HG02642 (cell line): ENCODE measurements around the gene MTX2.
"Not testable (repeated sequence)": the region's sequence is repeated elsewhere in the genome, so short reads cannot be mapped to it uniquely, and the experiment has no call there.

Experiments
- ATAC-seq: cut with Tn5 transposase; IDR thresholded peaks from one replicate; pipeline ENCODE4 v1.9.1; 2021; ENCODE audit warnings: mild to moderate bottlenecking; ENCODE audit not compliant: unreplicated experiment, poor library complexity

MTX2 gene

DNA sequence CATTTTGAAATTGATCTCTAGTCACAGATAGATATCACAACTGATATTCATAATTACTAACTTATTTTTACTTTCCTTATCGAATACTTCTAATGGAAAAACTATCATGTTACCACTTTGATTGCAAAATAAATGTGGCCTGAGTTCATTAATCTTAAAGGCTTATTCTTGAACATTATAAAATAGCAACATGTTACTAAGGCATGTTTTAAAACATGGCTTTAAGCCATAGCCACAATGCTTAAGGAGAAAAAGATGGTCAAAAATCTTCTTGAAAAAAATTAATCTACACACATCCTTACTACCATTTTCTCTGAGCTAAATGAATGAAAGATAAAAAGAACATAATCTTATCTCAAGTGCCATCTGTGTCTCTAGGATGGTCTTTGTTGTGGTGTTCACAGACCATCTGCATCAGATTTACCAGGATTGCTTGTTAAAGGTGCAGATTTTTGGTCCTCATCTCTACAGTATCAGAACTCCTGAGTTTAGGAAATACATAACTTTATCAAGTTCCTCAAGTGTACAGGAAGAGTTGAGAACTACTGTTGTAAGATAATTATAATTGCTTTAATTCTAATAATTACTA is 15.3 kb downstream of the MTX2 start:
- no peak for ATAC-seq

DNA sequence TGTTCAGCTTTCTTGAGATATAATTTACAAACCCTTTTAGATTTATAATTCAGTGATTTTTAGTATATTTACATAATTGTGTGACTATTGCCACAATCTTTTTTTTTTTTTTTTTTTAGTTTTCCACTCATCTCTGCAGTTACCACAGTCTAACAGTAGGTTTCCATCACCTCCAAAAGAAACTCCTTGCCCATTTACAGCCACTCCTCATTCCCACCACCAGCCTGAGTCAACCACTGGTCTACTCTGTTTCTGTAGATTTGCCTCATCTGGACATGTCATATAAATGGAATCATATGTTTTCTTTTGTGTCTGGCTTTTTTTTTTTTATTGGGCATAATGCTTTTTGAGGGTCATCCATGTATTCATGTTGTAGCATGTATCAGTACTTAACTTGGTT is 16.1 kb downstream of the MTX2 start:
- no peak for ATAC-seq

DNA sequence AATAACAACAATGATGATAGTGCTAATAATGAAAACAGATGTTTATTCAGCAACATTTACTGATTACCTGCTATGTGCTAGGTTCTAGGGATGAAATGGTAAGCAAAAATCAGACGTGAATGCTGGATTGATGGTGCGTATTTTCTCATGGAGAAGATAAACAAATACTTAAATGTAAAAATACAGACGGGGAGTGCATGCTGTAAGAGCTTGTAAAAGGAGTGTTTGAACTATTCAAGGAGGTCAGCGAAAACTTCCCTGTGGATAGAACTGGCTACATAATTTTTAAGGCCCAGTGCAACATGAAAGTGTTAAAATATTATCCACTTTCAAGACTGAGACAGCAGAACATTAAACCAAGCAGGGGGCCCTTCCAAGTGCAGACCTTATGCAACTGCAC is 22.1 kb downstream of the MTX2 start:
- no peak for ATAC-seq

DNA sequence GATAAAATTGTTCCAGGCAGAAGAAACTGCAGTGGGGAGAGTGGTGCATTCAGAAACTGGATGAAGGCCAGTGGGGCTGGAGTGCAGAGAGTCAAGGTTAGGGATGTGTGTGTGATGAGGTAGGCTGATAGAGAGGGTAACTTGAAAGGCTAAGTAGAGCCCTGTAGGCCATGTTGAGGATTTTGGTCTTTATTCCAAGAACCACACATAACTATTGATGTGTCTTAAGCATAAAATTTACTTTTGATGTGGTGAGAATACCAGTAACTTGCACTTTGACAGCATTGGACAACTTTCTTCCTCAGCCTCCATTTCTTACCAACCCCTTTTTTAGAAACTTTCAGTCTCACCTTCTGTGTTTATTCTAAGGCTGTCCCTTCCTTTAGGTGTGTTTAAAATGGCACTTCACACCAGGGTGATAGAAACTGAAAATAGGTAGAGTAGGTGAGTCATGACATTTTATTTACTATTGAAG is 22.6 kb downstream of the MTX2 start:
- peak; percentile 88 for ATAC-seq

DNA sequence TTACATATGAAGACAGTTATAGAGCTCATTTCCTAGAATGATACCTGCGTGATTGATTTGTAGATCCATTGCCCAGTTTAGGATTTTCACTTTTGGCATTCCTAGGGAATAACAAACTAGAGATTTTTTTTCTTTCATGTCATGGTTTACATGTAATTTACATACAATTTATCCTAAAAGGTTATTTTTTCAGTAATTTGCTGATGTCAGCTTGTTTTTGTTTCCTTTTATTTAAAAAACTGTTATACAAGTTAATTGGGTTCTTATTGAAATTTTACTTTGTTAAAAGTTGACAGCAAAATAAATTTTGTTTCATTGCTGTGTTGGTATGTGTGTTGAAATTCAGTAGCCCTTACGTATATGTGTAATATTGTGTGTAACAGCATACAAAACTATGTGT is 23.4 kb downstream of the MTX2 start:
- ATAC-seq, result no peak

DNA sequence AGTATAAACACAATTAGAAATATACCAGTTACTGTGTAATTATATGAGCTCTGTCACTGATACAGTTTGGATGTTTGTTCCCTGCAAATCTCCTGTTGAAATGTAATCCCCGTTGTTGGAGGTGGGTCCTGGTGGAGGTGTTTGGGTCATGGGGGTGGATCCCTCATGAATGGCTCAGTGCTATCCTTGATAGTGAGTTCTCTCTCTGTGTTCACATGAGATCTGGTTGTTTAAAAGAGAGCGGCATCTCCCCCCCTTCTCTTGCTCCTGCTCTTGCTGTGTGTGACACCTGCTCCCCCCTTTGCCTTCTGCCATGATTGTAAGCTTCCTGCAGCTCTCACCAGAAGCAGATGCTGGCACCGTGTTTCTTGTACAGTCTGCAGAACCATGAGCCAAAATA is 24.1 kb downstream of the MTX2 start:
- no peak for ATAC-seq

DNA sequence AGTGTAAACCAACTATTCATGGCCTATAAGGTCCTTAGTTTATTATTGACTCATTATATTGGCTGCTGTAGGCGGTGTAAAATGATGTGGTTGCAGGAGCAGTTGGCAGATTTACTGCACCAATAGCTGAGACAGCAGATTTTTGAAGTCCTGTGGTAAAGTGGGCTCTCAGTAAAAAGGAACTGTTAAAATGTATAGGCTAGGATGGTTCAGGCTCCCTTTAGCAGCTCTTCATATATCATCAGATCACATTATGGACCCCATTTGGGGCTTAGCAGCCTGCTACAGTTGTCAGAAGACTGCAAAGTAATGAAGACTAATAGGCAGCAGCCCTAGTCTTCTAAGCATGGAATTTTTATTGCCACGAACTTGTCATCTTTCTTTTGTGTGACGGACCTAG is 27.8 kb downstream of the MTX2 start:
- ATAC-seq, result no peak

DNA sequence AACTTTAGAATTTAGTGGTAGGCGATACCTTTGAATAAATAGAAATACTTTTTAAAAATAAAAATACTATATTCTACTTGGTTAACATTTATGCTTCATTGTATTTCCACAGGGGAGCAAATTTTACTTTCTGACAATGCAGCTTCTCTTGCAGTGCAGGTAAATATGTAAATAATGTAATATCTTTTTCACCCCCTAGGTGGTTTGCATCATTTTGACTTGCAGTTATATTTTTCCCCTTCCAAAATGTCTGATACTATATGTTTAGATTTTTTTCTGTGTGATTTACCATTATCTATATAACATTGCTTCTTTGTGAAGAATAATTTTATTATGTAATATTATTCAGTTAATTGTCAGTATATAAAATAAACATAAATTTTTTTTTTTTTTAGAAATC is 28.5 kb downstream of the MTX2 start:
- no peak for ATAC-seq

DNA sequence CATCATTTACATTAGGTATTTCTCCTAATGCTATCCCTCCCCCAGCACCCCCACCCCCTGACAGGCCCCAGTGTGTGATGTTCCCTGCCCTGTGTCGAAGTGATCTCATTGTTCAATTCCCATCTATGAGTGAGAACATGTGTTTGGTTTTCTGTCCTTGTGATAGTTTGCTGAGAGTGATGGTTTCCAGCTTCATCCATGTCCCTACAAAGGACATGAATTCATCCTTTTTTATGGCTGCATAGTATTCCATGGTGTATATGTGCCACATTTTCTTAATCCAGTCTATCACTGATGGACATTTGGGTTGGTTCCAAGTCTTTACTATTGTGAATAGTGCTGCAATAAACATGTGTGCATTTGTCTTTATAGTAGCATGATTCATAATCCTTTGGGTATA is 36.8 kb downstream of the MTX2 start:
- not testable (repeated sequence) for ATAC-seq

DNA sequence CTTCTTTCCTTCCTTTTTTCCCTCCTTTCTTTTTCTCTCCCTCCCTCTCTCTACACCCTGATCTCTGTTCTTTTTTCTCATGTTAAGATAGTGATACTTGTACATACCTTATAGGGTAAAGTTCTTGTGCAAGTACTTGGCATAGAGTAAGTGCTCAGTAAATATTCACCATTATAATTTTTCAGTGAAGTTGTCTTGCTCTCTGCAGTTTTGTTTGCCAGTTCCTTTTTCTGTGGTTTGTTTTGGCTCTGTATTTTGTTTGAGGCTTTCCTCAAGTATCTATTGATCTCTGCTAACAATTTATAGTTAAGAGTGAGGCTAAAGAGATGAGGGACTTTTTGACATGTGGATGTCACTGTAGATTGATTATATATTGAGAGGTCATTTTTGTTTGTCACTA is 48.0 kb downstream of the MTX2 start:
- no peak for ATAC-seq

DNA sequence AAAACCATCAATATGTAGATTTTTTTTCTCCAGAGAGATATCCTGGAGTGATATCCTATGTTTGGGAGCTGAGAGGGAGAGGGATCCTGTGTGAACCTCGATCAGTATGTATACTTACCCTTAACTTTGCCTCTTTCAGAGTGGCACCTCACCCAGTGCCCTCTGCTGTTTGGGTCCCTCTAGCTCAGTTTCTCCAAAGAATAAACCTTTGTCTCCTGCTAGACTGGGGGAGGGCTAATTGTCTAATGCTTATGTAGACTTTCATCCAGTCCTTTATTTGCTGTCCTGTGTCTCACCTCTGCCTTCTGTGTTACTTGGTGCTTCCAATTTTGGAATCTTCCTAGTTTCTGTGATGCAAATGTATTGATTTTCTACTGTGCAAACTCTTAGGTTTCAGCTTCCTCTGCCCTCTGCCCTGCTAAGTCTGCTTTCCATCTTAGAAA is 48.4 kb downstream of the MTX2 start:
- ATAC-seq, result no peak

DNA sequence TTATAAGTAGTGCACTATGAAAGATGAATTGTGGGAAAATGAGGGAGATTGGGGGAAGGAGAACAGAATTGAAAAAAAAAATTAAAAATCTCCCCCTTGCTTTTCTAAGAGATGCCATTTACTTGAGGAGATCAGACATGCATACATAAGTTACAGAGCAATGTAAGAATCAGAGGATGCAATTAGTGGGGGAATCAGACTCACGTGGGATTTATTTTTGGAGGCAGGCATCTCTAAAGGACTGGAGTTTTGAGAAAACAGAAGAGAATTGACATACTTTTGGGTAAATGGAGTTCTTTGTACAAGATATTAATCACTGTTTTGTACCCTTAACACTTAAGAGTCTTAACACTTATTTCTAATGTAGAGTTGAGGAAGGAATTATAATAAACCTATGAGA is 52.7 kb downstream of the MTX2 start:
- ATAC-seq, result no peak

DNA sequence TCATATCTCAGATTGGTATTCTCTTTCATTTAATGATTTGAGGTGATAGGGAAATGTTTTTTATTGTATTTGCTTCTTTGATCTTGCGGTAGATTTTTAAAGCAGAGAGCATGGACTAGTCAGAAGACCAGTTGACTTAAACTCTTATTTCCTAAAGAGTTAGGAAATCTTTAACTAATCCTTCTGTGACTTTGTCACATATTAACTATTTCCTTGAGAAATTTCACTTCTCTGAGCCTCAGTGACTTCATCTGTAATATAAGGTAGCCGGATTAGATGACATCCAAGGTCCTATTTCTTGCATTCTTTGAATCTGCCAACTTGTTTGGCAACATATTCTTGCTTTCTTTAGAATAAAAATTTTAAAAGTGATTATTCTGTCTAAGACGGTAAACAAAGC is 55.6 kb downstream of the MTX2 start:
- ATAC-seq, result no peak

DNA sequence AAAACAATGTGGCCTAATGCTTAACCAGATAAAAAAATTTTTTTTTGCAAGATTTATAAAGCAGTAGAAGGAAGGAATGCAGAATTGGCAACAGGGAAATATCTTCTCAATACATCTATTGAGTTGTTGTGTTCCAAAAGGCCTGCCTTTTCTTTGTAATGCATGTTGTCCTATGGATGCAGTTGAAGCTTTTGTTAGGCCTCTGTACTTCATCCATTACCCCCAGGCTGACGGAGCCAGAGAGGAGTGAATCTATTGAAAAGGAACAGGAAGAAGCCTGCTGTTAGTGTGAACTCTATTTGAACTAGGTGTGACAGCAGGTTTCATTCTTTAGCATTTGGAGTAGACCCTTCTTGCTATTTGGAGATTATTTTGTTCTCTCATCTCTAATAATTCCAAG is 56.5 kb downstream of the MTX2 start:
- ATAC-seq, result no peak

DNA sequence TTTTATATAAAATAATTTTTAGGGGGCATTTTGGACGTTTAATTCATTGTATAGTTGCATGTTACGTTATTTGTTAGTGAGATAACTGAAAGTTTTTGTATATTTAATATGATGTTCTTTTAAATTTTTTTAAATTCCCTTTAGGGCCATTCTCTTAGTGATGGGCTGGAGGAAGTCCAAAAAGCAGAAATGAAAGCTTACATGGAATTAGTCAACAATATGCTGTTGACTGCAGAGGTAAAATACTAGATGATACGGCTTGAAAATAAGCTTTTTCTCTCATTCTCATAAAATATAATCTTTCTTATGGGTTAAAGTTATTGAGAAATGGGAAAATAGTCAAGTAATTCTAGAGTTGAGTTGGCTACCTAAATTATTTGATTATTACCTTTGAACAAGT is 58.9 kb downstream of the MTX2 start:
- no peak for ATAC-seq

DNA sequence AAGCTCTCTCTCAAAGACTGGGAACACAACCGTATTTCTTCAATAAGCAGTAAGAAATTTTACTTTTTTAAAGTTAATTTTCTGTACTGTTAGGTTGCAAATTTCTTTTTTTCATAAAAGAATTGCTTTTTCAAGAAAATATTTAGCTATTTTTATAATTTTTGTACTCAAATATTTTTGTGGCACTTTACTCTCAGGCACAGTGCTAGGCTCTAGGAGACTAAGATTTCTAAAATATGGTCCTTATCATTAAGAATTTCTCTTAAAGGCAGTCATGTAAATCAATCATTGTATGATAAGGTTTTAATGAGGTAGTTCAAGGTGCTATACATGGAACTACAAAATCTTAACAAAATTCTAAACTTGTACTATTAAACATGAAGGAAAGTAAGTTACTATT is 61.4 kb downstream of the MTX2 start:
- no peak for ATAC-seq

DNA sequence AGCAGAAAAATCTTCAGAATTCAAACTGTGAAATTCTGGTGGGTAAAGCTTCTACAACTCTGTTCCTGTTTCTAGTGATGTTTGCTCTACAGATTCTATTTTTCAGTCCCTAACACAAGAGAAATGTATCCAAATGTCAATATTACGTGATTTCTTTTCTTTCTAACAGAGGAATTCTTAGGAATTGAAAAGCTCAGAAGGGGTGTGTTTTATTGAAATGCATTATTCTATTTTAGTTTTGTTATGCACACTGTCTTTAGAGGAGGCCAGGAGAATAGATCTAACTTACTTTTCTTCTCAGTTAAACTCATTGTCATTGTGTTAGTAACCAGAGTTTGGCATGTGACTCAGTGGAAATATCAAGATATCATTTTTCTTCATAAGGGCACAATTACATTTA is 62.4 kb downstream of the MTX2 start:
- ATAC-seq, result no peak

DNA sequence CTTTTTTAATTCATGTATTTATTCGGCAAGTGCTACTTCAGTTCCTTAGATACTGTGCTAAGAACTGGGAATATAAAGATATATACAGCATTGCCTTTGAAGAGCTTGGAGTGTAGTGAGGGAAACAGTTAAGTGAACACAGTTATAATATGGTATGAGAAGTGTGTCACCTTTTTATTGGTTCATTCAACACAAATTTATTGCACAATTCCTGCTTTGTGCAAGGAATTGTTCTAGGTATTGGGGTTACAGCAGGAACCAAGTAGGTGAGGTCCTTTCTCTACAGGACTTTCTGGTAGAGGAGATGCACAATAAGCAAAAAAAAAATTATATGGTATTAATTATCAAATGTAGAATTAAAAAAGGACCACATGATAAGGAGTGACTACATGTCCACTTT is 65.5 kb downstream of the MTX2 start:
- no peak for ATAC-seq

DNA sequence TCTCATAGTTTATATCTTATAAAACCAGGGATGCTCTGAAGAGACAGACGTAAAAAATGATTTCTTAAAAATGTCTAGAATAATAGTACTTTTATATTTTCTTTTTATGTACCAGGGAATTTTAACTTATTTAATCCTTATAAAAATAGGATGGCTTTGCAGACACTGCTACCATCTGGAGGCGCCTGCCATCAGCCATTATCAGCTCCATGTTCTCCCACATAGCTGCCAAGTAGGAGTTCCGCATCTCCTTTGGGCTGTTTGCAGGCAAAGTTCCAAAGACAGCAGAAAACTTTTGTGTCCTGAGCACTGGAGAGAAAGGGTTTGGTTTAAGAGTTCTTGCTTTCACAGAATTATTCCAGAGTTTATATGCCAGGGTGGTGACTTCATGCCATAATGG is 69.2 kb downstream of the MTX2 start:
- ATAC-seq, result no peak

DNA sequence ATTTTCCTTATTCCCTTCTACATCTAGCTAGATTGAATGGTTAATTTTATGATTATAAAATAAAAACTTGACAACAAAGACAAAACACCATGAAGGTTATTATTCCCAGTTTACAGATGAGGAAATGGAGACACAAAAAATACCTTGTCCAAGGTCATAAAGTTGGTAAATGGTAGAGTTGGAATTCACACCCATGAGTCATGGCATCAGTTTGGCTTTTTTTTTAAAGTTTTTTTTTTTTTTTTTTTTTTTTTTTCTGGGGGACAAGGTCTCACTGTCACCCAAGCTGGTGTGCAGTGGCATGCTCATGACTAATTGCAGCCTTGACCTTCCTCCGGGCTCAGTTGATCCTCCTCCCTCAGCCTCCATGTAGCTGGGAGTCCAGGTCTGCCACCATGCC is 70.0 kb downstream of the MTX2 start:
- ATAC-seq, result no peak

DNA sequence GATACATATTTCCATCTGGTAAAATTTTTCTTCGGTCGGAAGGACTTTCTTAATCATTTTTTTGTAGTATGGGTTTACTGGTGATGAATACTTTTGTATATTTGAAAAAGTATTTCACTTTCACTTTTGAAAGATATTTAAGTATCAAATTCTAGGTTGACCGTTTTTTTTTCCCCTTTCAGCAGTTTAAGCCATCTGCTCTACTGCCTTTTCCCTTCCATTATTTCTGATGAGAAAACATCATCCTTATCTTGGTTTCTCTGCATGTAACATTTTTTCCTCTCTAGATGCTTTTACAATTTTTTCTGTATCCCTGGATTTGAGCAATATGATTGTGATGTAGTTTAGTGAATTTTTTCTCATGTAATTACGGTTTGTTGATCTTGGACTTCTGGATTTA is 87.0 kb downstream of the MTX2 start:
- ATAC-seq, result no peak

DNA sequence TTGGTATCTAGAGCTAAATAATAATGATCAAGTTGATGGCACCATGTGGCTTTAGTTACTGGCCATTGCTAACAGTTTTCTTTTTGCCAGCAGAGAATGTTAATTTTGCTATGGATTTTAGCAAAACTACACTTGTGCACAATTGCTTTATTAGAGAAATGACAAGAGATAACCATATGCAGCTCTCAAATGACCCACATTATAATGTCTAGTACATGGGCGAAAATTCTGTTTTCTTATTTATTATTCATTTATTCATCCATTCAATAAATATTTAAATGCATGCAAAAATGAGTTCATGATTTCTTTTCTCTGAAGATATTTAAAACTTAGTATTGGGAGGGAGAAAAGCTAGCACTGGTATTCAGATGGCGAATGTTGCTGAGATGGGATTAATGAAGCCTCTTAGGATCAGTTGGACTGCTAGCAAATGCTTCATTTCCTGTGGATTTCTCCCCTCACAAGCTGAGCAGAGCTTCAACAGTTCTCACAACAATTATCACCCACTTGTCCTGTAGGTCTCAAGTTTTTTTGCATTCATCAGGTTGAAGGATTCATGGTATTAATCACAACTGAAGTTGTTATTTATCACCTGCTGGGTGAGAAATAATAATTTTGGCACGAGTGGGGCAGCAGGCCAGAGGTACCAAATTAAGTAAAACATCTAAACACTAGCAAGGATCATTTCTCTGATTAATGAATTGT is 95.2 kb downstream of the MTX2 start:
- no peak for ATAC-seq
